GM12892 (cell line): ENCODE results near the gene STIM2.

Experiments
- POLR2AphosphoS5 ChIP-seq: IDR thresholded peaks from 2 replicates; pipeline ENCODE4 v1.6.1; 2011; ENCODE audit warnings: low read depth, low read length, control low read depth
- TAF1 ChIP-seq: IDR thresholded peaks from 2 replicates; pipeline ENCODE4 v1.6.1; 2011; ENCODE audit warnings: low read depth, mild to moderate bottlenecking, control low read depth, low read length, borderline replicate concordance

GRCh38 chr4:26964994-26965393, 104.4 kb downstream of the STIM2 start:
- TF ChIP-seq TAF1 (no peak), POLR2AphosphoS5 (no peak)
